ENCODE results near the gene TBL3.

The TBL3 gene

DNA sequence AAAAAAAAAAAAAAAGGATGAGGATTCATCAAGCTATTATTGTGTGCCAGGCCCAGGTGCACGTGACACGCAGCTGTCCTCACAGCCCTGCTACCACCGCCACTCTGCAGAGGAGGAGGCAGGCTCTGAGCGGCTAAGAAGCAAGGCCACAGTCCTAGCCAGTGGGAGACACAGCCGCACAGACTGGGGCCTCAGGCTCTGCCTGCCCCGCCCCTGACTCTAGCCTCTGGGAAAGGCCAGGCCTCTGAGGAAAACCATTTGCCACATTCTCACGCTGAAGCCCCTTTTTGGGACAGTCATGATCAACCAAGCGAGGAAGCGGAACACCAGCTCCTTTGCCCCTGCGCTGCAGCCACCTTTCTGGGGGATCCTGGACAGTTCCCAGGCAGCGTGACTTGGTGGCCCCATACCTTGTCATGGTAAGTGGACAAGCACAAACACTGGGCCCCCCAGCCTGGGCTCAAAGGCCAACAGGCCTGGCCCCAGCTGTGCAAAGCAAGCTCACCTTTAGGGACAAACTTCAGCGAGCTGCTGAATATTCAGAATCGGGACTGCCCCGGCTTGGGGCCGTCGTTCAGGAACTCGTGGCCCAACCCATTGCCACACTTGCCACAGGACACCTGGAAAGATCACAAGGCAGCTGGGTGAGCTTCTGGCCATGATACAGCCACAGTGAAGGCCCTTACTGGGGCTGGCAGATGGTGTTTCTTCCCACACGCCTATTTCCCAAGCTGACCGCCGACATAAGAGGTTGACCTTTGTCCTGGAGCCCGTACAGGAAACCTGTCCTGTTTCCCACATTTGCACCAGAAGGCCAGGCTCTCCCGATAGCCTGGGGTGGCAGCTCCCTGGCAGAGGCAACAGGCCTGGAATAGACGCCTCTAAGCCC lies 31.3 kb upstream of the TBL3 start:
- Histone ChIP-seq H3K4me1 (ENCODE audit: insufficient read depth, poor library complexity, severe bottlenecking) (peaks cover 10% of the 10 kb centered on the region), H3K4me3 (ENCODE audit: severe bottlenecking) (no peak overlapping the region), H3K27me3 (ENCODE audit: insufficient read depth, poor library complexity, severe bottlenecking) (no peaks in the 10 kb centered on the region), H3K36me3 (ENCODE audit: low read depth) (peaks cover 6% of the 10 kb centered on the region; the same call in 1 of the 2 replicates), H3K27ac (ENCODE audit: poor library complexity, severe bottlenecking) (no peak overlapping the region), H3K9me3 (ENCODE audit: severe bottlenecking) (no peaks in the 10 kb centered on the region)
- TF ChIP-seq, protein P1, sequence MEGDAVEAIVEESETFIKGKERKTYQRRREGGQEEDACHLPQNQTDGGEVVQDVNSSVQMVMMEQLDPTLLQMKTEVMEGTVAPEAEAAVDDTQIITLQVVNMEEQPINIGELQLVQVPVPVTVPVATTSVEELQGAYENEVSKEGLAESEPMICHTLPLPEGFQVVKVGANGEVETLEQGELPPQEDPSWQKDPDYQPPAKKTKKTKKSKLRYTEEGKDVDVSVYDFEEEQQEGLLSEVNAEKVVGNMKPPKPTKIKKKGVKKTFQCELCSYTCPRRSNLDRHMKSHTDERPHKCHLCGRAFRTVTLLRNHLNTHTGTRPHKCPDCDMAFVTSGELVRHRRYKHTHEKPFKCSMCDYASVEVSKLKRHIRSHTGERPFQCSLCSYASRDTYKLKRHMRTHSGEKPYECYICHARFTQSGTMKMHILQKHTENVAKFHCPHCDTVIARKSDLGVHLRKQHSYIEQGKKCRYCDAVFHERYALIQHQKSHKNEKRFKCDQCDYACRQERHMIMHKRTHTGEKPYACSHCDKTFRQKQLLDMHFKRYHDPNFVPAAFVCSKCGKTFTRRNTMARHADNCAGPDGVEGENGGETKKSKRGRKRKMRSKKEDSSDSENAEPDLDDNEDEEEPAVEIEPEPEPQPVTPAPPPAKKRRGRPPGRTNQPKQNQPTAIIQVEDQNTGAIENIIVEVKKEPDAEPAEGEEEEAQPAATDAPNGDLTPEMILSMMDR (IDR thresholded peaks at IDR 0.05; ENCODE audit: poor library complexity, severe bottlenecking), result no peak
- DNase-seq (ENCODE audit: low spot score) (no peak), ATAC-seq (ENCODE audit: low read depth) (no peak)

DNA sequence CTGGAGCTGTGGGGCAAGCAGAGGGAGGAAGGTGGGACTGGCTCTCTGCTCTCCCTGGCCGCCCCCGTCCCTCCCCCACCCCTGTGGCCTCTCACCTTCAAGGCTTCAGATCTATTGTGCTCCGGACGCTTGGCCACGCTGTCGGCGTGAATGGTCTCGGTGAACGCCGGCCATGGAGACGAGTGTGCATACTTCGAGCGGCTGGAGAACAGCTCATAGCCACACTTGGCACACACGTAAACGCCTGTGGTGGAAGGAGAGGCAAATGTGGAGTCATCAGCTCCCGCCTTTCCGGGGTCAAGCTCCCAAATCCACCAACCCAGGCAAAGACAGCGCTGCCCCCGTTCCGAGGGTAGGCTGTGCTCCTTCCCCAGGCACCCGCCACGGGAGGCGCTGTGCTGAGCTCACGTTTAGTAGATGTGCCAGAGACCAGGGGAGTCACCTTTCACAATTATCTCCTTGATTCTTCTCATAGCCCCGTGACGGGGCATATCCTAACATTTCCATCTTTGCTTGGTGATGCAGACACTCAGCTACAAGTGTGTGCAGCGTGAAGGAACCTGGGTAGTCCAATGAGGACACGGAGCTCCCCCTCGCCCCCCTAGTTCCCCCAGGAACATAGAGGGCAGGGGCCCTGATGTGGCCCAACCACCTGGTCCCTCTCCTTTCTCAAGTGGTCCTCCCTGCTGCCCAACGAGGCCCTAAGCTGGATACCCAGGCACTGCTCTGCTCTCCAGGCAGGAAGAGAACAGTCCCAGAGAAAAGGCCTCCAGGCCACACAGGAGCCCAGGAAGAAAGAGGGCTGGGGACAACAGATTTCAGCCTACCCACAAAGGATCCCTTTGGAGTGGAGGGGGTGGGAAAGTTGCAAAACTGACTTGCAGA lies 30.4 kb upstream of the TBL3 start:
- no peak overlapping the region for H3K4me3 ChIP-seq (ENCODE audit: severe bottlenecking)
- TF ChIP-seq, protein P1 (IDR thresholded peaks at IDR 0.05; ENCODE audit: poor library complexity, severe bottlenecking), result no peak
- DNase-seq (ENCODE audit: low spot score) (peak; percentile 40), ATAC-seq (ENCODE audit: low read depth) (no peak)
- H3K27ac ChIP-seq (ENCODE audit: poor library complexity, severe bottlenecking), result peak overlapping the region; percentile 12
- H3K36me3 ChIP-seq (ENCODE audit: low read depth), result peaks cover 6% of the 10 kb centered on the region; the same call in 1 of the 2 replicates
- H3K9me3 ChIP-seq (ENCODE audit: severe bottlenecking), result no peaks in the 10 kb centered on the region
- H3K27me3 ChIP-seq (ENCODE audit: insufficient read depth, poor library complexity, severe bottlenecking), result no peaks in the 10 kb centered on the region
- peaks cover 10% of the 10 kb centered on the region for H3K4me1 ChIP-seq (ENCODE audit: insufficient read depth, poor library complexity, severe bottlenecking)

GRCh38 chr16:1942047-1942809 lies 29.6 kb upstream of the TBL3 start:
- H3K4me1 ChIP-seq (ENCODE audit: insufficient read depth, poor library complexity, severe bottlenecking), result peaks cover 10% of the 10 kb centered on the region
- ATAC-seq (ENCODE audit: low read depth) (no peak), DNase-seq (ENCODE audit: low spot score) (peak; percentile 57)
- TF ChIP-seq, protein P1 (IDR thresholded peaks at IDR 0.05; ENCODE audit: poor library complexity, severe bottlenecking), result no peak
- no peaks in the 10 kb centered on the region for H3K9me3 ChIP-seq (ENCODE audit: severe bottlenecking)
- peaks cover 6% of the 10 kb centered on the region; the same call in 1 of the 2 replicates for H3K36me3 ChIP-seq (ENCODE audit: low read depth)
- H3K27ac ChIP-seq (ENCODE audit: poor library complexity, severe bottlenecking), result peak overlapping the region; percentile 12
- peak overlapping the region; percentile 85 for H3K4me3 ChIP-seq (ENCODE audit: severe bottlenecking)
- H3K27me3 ChIP-seq (ENCODE audit: insufficient read depth, poor library complexity, severe bottlenecking), result no peaks in the 10 kb centered on the region

DNA sequence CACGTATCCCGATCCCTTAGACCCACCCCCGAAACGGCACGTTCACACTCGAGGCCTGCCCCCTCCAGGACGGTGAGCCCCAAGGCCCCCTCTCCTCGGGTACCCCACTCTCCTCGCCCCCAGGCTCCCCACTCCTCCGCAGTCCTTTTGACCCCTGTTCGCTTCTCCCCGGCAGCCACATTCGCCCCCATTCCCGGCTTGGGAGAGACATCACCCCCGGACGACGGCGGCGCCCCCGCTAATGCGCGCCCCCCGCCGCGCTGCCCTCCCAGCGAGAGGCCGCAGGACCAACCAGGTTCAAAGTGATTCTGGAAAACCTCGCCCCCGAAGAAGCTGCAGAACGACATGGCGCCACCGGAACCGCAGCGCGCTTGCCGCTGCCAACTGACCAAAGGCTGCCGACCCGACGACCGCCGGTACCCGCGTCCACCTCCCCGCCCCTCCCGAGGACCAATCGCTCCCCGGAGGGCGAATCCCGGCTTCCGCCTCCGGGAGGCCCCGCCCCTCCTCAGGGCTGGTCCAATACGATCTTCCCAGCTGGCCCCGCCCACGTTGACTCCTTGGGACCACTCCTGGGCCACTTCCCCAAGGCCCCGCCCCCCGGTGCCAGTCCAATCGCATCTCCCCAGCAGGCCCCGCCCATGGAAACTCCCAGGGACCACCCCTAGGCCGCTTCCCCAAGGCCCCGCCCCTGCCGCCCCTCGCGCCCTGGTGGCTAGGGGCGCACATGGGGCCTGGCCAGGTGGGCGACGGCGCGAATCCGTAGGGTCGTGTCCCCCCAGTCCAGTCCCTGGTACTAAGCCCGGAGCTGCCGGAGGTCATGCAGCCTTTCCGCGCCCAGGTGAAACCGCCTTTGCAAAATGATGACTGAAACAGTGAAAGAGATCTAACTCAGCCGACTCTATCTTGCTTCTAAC lies 28.8 kb upstream of the TBL3 start, which contains the start of gene MSRB1:
TSS of gene MSRB1 (minus strand) at position 390 of the 917 bp plus-strand sequence. CDS start at position 347, 43 bp downstream.
- H3K4me3 ChIP-seq (ENCODE audit: severe bottlenecking), result peak within 1 kb of the TSS; percentile 85
- peak; percentile 100 for DNase-seq (ENCODE audit: low spot score)
- H3K4me1 ChIP-seq (ENCODE audit: insufficient read depth, poor library complexity, severe bottlenecking), result peaks cover 10% of the 10 kb centered on the region
- H3K27ac ChIP-seq (ENCODE audit: poor library complexity, severe bottlenecking), result peak within 1 kb of the TSS; percentile 12
- no peaks in the 10 kb centered on the region for H3K27me3 ChIP-seq (ENCODE audit: insufficient read depth, poor library complexity, severe bottlenecking)
- H3K36me3 ChIP-seq (ENCODE audit: low read depth), result peaks cover 6% of the 10 kb centered on the region; the same call in 1 of the 2 replicates
- ATAC-seq (ENCODE audit: low read depth), result peak; percentile 93
- TF ChIP-seq, protein P1 (IDR thresholded peaks at IDR 0.05; ENCODE audit: poor library complexity, severe bottlenecking), result no peak
- H3K9me3 ChIP-seq (ENCODE audit: severe bottlenecking), result no peaks in the 10 kb centered on the region
